ENCODE data around the gene ARHGAP29. TPM values are rescaled to one million over a fixed set of nuclear protein-coding genes. Genes with fewer than 3 reads are reported as not detected.

Gene ARHGAP29
- total and polyA plus RNA-seq, 7 donors = 5.1 to 20.0 (median 11.8) TPM

GRCh38 chr1:94259635-94260289, 22.4 kb upstream of the ARHGAP29 start:
- intact Hi-C loops (cut with DNase I) = no loop called here
- no peak for ATAC-seq
- DNase-seq = no peak
- no peaks in the 10 kb centered on the region for H3K27me3 ChIP-seq (ENCODE audit: insufficient read depth in 3 of 3, low read length in 2 of 3)
- H3K9me3 ChIP-seq = no peaks in the 10 kb centered on the region
- peak overlapping the region; percentile 58 for H3K27ac ChIP-seq
- H3K4me1 ChIP-seq = peaks cover 15% of the 10 kb centered on the region
- H3K36me3 ChIP-seq (ENCODE audit: insufficient read depth in 1 of 2, low read depth in 1 of 2) = no peaks in the 10 kb centered on the region
- no peak overlapping the region for H3K4me3 ChIP-seq
- TF ChIP-seq, protein P1, sequence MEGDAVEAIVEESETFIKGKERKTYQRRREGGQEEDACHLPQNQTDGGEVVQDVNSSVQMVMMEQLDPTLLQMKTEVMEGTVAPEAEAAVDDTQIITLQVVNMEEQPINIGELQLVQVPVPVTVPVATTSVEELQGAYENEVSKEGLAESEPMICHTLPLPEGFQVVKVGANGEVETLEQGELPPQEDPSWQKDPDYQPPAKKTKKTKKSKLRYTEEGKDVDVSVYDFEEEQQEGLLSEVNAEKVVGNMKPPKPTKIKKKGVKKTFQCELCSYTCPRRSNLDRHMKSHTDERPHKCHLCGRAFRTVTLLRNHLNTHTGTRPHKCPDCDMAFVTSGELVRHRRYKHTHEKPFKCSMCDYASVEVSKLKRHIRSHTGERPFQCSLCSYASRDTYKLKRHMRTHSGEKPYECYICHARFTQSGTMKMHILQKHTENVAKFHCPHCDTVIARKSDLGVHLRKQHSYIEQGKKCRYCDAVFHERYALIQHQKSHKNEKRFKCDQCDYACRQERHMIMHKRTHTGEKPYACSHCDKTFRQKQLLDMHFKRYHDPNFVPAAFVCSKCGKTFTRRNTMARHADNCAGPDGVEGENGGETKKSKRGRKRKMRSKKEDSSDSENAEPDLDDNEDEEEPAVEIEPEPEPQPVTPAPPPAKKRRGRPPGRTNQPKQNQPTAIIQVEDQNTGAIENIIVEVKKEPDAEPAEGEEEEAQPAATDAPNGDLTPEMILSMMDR (IDR thresholded peaks at IDR 0.05) = no peak
- WGBS, 3 donors = 89 to 91% (median 90%) methylated on average over 7 of the region's 7 CpGs

GRCh38 chr1:94258873-94259331, 21.5 kb upstream of the ARHGAP29 start:
- Histone ChIP-seq H3K9me3 (no peaks in the 10 kb centered on the region), H3K36me3 (ENCODE audit: insufficient read depth in 1 of 2, low read depth in 1 of 2) (no peaks in the 10 kb centered on the region), H3K4me1 (peaks cover 15% of the 10 kb centered on the region), H3K4me3 (no peak overlapping the region), H3K27ac (peak overlapping the region; percentile 58), H3K27me3 (ENCODE audit: insufficient read depth in 3 of 3, low read length in 2 of 3) (no peaks in the 10 kb centered on the region)
- intact Hi-C loops (cut with DNase I) = no loop called here
- ATAC-seq = peak; percentile 54 to 91 (median 84)
- TF ChIP-seq, protein P1 (IDR thresholded peaks at IDR 0.05) = no peak
- peak; percentile 65 to 67 for DNase-seq

GRCh38 chr1:94257444-94257843, 20.1 kb upstream of the ARHGAP29 start:
- DNase-seq (no peak), ATAC-seq (no peak)
- intact Hi-C loops (cut with DNase I) = no loop called here
- Histone ChIP-seq H3K36me3 (ENCODE audit: insufficient read depth in 1 of 2, low read depth in 1 of 2) (no peaks in the 10 kb centered on the region), H3K27ac (no peak overlapping the region), H3K27me3 (ENCODE audit: insufficient read depth in 3 of 3, low read length in 2 of 3) (no peaks in the 10 kb centered on the region), H3K4me1 (peaks cover 15% of the 10 kb centered on the region), H3K4me3 (no peak overlapping the region), H3K9me3 (no peaks in the 10 kb centered on the region)
- TF ChIP-seq, protein P1 (IDR thresholded peaks at IDR 0.05) = no peak

GRCh38 chr1:94255476-94255875, 18.1 kb upstream of the ARHGAP29 start:
- 56 to 61% (median 57%) methylated on average over 2 of the region's 2 CpGs for WGBS, 3 donors
- Histone ChIP-seq H3K27ac (no peak overlapping the region), H3K4me3 (no peak overlapping the region), H3K9me3 (no peaks in the 10 kb centered on the region), H3K36me3 (ENCODE audit: insufficient read depth in 1 of 2, low read depth in 1 of 2) (no peaks in the 10 kb centered on the region), H3K27me3 (ENCODE audit: insufficient read depth in 3 of 3, low read length in 2 of 3) (no peaks in the 10 kb centered on the region), H3K4me1 (peaks cover 15% of the 10 kb centered on the region)
- DNase-seq = no peak
- TF ChIP-seq, protein P1 (IDR thresholded peaks at IDR 0.05) = no peak
- intact Hi-C loops (cut with DNase I) = no loop called here
- no peak for ATAC-seq
